Measurements from ENCODE around the gene SLC35A5. TPM values are rescaled to one million over a fixed set of nuclear protein-coding genes. Genes with fewer than 3 reads are reported as not detected.

The SLC35A5 gene
- total and polyA plus RNA-seq, 2 of the 8 experiments (the other 6 are each of a cell fraction or from before 2014, with no cell fraction given): 36.5 to 38.6 TPM

- TF ChIP-seq CHD7 (IDR thresholded peaks at IDR 0.05; ENCODE audit: insufficient replicate concordance, low read length) (no peak), ASH2L (IDR thresholded peaks at IDR 0.05; ENCODE audit: low read length) (no peak), TBP (IDR thresholded peaks at IDR 0.05; ENCODE audit: low read depth, low read length) (no peak)
These were observed 61.9 kb downstream of the SLC35A5 start (continued) for GRCh38 chr3:112623717-112624116.
